K562 (cell line): Measurements from ENCODE around the gene ZDHHC1. TPM values are rescaled to one million over a fixed set of nuclear protein-coding genes. Genes with fewer than 3 reads are reported as not detected.

Experiments
- BRF2 ChIP-seq: IDR thresholded peaks from 3 replicates; pipeline ENCODE4 v1.6.1; 2011; ENCODE audit warnings: borderline replicate concordance, mild to moderate bottlenecking; ENCODE audit not compliant: insufficient read length, insufficient read depth
- EGR1 ChIP-seq: fragments of 450-650 bp; conservative IDR thresholded peaks from 2 replicates; pipeline ENCODE4 v1.6.1; 2017; ENCODE audit warnings: mild to moderate bottlenecking
- HMGN3 ChIP-seq: IDR thresholded peaks from 2 replicates; pipeline ENCODE4 v1.6.1; 2011; ENCODE audit warnings: borderline replicate concordance, low read depth, mild to moderate bottlenecking, mixed read lengths, low read length; ENCODE audit not compliant: insufficient read length; ENCODE audit errors: extremely low read depth
- MCM3 ChIP-seq: fragments of 450-650 bp; IDR thresholded peaks from 2 replicates; pipeline ENCODE4 v1.6.1; 2016
- MCM5 ChIP-seq: fragments of 450-650 bp; IDR thresholded peaks from 2 replicates; pipeline ENCODE4 v1.6.1; 2016; ENCODE audit warnings: low read depth
- MXD1 ChIP-seq: fragments of 250-450 bp; sonication (Bioruptor Pico); IDR thresholded peaks from 2 replicates; pipeline ENCODE4 v1.8.0; 2021; ENCODE audit warnings: borderline replicate concordance, mild to moderate bottlenecking, moderate library complexity; ENCODE audit not compliant: poor library complexity, severe bottlenecking
- NFIC ChIP-seq: fragments of 450-650 bp; IDR thresholded peaks from 2 replicates; pipeline ENCODE4 v1.6.1; 2017; ENCODE audit warnings: mild to moderate bottlenecking, inconsistent platforms
- POU5F1 ChIP-seq: fragments of 150-350 bp; IDR thresholded peaks from 2 replicates; pipeline ENCODE4 v1.6.1; 2014; ENCODE audit warnings: borderline replicate concordance, low read length, low read depth, mild to moderate bottlenecking; ENCODE audit not compliant: partially characterized antibody
- RFX5 ChIP-seq: IDR thresholded peaks from 2 replicates; pipeline ENCODE4 v1.6.1; 2011; ENCODE audit warnings: low read depth, mild to moderate bottlenecking, improper control_type of control experiment, low read length
- U2AF1 ChIP-seq: fragments of 200-400 bp; formaldehyde crosslinking; optimal IDR thresholded peaks from 2 replicates; pipeline ENCODE3; 2017; ENCODE audit warnings: mild to moderate bottlenecking, low read depth, low read length, moderate library complexity
- U2AF2 ChIP-seq: fragments of 200-400 bp; formaldehyde crosslinking; optimal IDR thresholded peaks from 2 replicates; pipeline ENCODE3; 2017; ENCODE audit warnings: low read depth, mild to moderate bottlenecking, low read length
- ZFP30 ChIP-seq: fragments of 250-450 bp; sonication (Bioruptor Pico); IDR thresholded peaks from 2 replicates; pipeline ENCODE4 v1.8.0; 2022; ENCODE audit warnings: moderate library complexity, mild to moderate bottlenecking, inconsistent platforms, borderline replicate concordance
- ZNF76 ChIP-seq: fragments of 250-450 bp; sonication (Bioruptor Pico); IDR thresholded peaks from 2 replicates; pipeline ENCODE4 v1.4.0; 2020; ENCODE audit warnings: mild to moderate bottlenecking, moderate library complexity, borderline replicate concordance
- polyA plus RNA-seq, 8 experiments: library from polyadenylated mRNA; depleted of rRNA in 4 of 8; stranded (reverse) in 5 of 8; unstranded in 3 of 8; fragments of >200 nt; fragmentation: Nextera tagmentation in 2 of 8; fragmentation: Illumina TruSeq in 1 of 8; extraction: Ambion mirVana in 2 of 8; extraction: Trizol in 1 of 8; gene quantifications; 2 replicates each; pipeline versions ENCODE4 v1.2.1 to v1.2.3, GENCODE V29; 2011 to 2014; ENCODE audit warnings: inconsistent platforms in 1 of 8, missing spikeins in 1 of 8
- total RNA-seq, 7 experiments: library from RNA; depleted of rRNA in 6 of 7; stranded (reverse); fragments of >200 nt in 6 of 7; fragmentation: Illumina TruSeq in 2 of 7; extraction: Trizol in 2 of 7; gene quantifications; 2 replicates each; pipeline versions ENCODE4 v1.2.1 to v1.2.3, GENCODE V29; 2011 to 2021; ENCODE audit warnings: low replicate concordance in 1 of 7
- TF ChIP-seq, protein P1 (sequence below), 2 experiments: fragments of 450-650 bp; IDR thresholded peaks; 2 replicates each; pipeline ENCODE4 v1.6.1; 2016; ENCODE audit warnings: mild to moderate bottlenecking in 2 of 2, borderline replicate concordance in 1 of 2, low read depth in 1 of 2, moderate library complexity in 1 of 2
- TF ChIP-seq, protein P2 (sequence below): fragments of 250-450 bp; sonication (Bioruptor Pico); IDR thresholded peaks from 2 replicates; pipeline ENCODE4 v1.4.0; 2020

ZDHHC1 gene
- total and polyA plus RNA-seq, 9 of the 15 experiments (the other 6 are each of a cell fraction or from before 2014, with no cell fraction given) = 0.06 to 0.77 (median 0.25) TPM; not detected in 4

GRCh38 chr16:67396159-67397035, 19.9 kb downstream of the ZDHHC1 start (continued):
- TF ChIP-seq, protein P1, sequence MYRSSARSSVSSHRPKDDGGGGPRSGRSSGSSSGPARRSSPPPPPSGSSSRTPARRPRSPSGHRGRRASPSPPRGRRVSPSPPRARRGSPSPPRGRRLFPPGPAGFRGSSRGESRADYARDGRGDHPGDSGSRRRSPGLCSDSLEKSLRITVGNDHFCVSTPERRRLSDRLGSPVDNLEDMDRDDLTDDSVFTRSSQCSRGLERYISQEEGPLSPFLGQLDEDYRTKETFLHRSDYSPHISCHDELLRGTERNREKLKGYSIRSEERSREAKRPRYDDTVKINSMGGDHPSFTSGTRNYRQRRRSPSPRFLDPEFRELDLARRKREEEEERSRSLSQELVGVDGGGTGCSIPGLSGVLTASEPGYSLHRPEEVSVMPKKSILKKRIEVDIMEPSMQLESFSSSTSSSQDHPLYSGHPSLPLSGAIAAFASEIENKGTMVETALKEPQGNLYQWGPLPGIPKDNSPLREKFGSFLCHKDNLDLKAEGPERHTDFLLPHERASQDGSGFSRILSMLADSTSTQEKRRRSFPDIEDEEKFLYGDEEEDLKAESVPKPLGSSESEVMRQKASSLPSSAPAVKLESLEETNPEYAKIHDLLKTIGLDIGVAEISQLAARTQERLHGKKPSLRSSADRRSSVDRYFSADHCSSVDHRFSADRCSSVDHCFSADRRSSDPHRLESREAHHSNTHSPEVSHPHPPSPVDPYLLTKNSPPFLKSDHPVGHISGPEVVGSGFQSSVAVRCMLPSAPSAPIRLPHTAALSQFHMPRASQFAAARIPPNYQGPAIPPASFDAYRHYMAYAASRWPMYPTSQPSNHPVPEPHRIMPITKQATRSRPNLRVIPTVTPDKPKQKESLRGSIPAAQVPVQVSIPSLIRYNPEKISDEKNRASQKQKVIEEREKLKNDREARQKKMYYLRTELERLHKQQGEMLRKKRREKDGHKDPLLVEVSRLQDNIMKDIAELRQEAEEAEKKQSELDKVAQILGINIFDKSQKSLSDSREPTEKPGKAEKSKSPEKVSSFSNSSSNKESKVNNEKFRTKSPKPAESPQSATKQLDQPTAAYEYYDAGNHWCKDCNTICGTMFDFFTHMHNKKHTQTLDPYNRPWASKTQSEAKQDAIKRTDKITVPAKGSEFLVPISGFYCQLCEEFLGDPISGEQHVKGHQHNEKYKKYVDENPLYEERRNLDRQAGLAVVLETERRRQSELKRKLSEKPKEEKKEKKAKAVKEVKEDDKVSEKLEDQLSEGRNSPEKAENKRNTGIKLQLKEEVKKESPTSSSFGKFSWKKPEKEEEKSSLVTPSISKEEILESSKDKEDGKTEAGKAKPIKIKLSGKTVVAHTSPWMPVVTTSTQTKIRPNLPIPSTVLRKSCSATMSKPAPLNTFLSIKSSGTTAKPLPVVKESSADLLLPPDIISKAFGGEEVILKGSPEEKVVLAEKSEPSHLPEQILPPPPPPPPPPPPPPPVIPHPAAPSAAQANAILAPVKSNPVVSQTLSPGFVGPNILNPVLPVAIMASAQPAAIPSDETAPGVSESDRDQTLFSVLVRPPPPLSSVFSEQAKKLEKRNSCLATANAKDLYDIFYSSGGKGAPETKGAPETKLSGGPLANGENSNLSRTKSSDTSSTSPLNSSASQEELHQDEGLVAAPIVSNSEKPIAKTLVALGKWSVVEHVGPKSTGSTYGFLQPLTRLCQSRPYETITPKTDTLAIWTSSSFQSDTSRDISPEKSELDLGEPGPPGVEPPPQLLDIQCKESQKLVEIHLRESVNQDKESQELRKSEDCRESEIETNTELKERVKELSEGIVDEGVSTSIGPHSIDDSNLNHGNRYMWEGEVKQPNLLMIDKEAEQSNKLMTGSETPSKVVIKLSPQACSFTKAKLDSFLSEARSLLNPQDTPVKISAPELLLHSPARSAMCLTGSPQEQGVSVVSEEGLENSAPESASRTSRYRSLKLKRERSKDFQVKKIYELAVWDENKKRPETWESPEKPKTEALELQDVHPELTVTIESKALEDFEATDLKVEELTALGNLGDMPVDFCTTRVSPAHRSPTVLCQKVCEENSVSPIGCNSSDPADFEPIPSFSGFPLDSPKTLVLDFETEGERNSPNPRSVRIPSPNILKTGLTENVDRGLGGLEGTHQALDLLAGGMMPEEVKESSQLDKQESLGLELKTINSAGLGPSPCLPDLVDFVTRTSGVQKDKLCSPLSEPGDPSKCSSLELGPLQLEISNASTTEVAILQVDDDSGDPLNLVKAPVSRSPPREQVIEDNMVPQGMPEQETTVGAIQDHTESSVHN (IDR thresholded peaks at IDR 0.05; ENCODE audit: borderline replicate concordance in 1 of 2, low read depth in 1 of 2) = no peak
- TF ChIP-seq POU5F1 (no peak), NFIC (no peak), BRF2 (no peak), ZNF76 (CRISPR knock-in tag) (no peak), RFX5 (no peak), EGR1 (peak; percentile 72), ZFP30 (CRISPR knock-in tag) (no peak), HMGN3 (no peak), MCM3 (no peak), MXD1 (CRISPR knock-in tag) (no peak), U2AF2 (no peak), MCM5 (no peak), U2AF1 (no peak)
- TF ChIP-seq, protein P2, sequence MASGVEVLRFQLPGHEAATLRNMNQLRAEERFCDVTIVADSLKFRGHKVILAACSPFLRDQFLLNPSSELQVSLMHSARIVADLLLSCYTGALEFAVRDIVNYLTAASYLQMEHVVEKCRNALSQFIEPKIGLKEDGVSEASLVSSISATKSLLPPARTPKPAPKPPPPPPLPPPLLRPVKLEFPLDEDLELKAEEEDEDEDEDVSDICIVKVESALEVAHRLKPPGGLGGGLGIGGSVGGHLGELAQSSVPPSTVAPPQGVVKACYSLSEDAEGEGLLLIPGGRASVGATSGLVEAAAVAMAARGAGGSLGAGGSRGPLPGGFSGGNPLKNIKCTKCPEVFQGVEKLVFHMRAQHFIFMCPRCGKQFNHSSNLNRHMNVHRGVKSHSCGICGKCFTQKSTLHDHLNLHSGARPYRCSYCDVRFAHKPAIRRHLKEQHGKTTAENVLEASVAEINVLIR (CRISPR knock-in tag) = no peak
